Large intestine (tissue), 3 donors: ENCODE measurements around the gene ENOSF1. TPM values are rescaled to one million over a fixed set of nuclear protein-coding genes. Genes with fewer than 3 reads are reported as not detected.

ENCODE experiments used
- DNase-seq, 2 donors: peaks; one replicate each; pipeline versions ENCODE4 v3.0.0 to v3.0.0-alpha.2; 2013
- H3K27ac ChIP-seq: one replicate; pipeline ENCODE4 v1.5.1; 2013; ENCODE audit warnings: low read length
- H3K27me3 ChIP-seq: 2 replicates; pipeline ENCODE4 v1.6.1; 2013; ENCODE audit warnings: low read length; ENCODE audit not compliant: control insufficient read depth, insufficient read depth
- H3K36me3 ChIP-seq: 2 replicates; pipeline ENCODE4 v1.6.1; 2013; ENCODE audit warnings: low read length; ENCODE audit not compliant: control insufficient read depth, insufficient read depth
- H3K4me1 ChIP-seq: one replicate; pipeline ENCODE4 v1.6.1; 2013; ENCODE audit warnings: low read length; ENCODE audit not compliant: control insufficient read depth, insufficient read depth
- H3K4me3 ChIP-seq: one replicate; pipeline ENCODE4 v1.5.1; 2013; ENCODE audit warnings: low read length
- H3K9me3 ChIP-seq: one replicate; pipeline ENCODE4 v1.6.1; 2013; ENCODE audit warnings: mild to moderate bottlenecking, low read depth, low read length, moderate library complexity; ENCODE audit not compliant: control insufficient read depth
- WGBS: methylation state at CpG from one replicate; pipeline ENCODE4 v1.1.5; 2013; ENCODE audit warnings: low lambda C conversion rate; ENCODE audit not compliant: insufficient coverage; 5-methylcytosine and 5-hydroxymethylcytosine counted together
- polyA plus RNA-seq: library from polyadenylated mRNA; unstranded; fragments of 120-200 nt; gene quantifications from one replicate; pipeline ENCODE4 v1.2.1, GENCODE V29; 2013

ENOSF1 gene
- polyA plus RNA-seq, 1 donor: 291 TPM

GRCh38 chr18:710418-711300, 1.8 kb downstream of the ENOSF1 start:
- H3K27me3 ChIP-seq: no peaks in the 10 kb centered on the region
- H3K9me3 ChIP-seq: peaks cover 8% of the 10 kb centered on the region
- H3K4me1 ChIP-seq: peaks cover 18% of the 10 kb centered on the region
- peak overlapping the region; percentile 83 for H3K4me3 ChIP-seq
- peak in 1 of 2 donors; percentile 69 for DNase-seq
- H3K36me3 ChIP-seq: peaks cover 23% of the 10 kb centered on the region
- H3K27ac ChIP-seq: peak overlapping the region; percentile 97
- 44% methylated on average over 1 of the region's 3 CpGs for WGBS

DNA sequence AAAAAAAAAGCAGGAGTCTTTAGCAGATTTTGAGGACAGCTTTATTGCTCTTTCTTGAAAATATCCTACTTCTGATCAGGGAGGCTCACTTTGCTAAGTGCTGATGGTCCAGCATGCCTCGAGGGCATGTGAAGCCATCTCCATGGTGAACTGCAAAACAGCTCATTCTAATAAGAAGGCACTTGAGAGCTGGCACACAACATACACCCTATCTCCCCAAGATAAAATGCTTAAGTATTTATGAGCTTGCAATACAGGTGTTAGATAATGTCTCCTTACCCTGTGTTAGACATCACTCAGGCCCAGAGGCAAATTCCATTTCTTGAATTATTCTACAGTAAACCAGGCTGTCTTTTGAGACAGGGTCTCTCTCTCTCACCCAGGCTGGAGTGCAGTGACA, 2.7 kb downstream of the ENOSF1 start:
- WGBS: no CpG with 5 or more reads among the region's 1 CpG
- Histone ChIP-seq H3K27ac (peak overlapping the region; percentile 97), H3K27me3 (no peaks in the 10 kb centered on the region), H3K9me3 (peaks cover 8% of the 10 kb centered on the region), H3K4me3 (no peak overlapping the region), H3K4me1 (peaks cover 18% of the 10 kb centered on the region), H3K36me3 (peaks cover 29% of the 10 kb centered on the region)
- peak; percentile 72 to 79 for DNase-seq

GRCh38 chr18:708096-708495, 4.3 kb downstream of the ENOSF1 start:
- Histone ChIP-seq H3K36me3 (peaks cover 32% of the 10 kb centered on the region), H3K9me3 (peaks cover 5% of the 10 kb centered on the region), H3K4me3 (no peak overlapping the region), H3K27ac (no peak overlapping the region), H3K4me1 (peaks cover 29% of the 10 kb centered on the region), H3K27me3 (no peaks in the 10 kb centered on the region)
- 100% methylated on average over 2 of the region's 10 CpGs for WGBS
- DNase-seq: no peak

DNA sequence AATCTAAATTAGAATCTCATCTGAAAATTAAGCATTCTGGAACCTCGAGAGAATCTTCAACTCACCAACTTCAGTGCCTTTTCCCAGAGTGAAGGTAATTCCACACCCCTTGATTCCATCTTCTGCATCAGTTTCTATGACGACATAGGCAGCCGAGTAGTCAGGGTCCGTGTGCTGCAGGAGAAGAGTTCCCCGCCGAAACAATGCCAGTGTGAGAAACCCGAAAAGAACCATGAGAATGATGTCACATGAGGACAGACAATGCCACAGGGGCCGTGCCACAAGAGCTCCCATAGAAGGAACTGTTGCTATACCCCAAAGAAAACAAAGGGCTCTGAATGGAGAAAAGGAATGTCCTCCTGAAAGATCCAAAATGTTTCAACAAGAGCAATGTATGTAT, 6.0 kb downstream of the ENOSF1 start:
- no peaks in the 10 kb centered on the region for H3K27me3 ChIP-seq
- peaks cover 40% of the 10 kb centered on the region for H3K4me1 ChIP-seq
- no peak overlapping the region for H3K4me3 ChIP-seq
- peaks cover 32% of the 10 kb centered on the region for H3K36me3 ChIP-seq
- WGBS: no CpG with 5 or more reads among the region's 8 CpGs
- H3K27ac ChIP-seq: peak overlapping the region; percentile 13
- peaks cover 2% of the 10 kb centered on the region for H3K9me3 ChIP-seq
- no peak for DNase-seq

GRCh38 chr18:703213-703967, 9.0 kb downstream of the ENOSF1 start:
- WGBS: no CpG with 5 or more reads among the region's 8 CpGs
- Histone ChIP-seq H3K27me3 (no peaks in the 10 kb centered on the region), H3K4me1 (peaks cover 40% of the 10 kb centered on the region), H3K36me3 (peaks cover 33% of the 10 kb centered on the region), H3K27ac (peak overlapping the region; percentile 94), H3K9me3 (no peaks in the 10 kb centered on the region), H3K4me3 (no peak overlapping the region)
- peak; percentile 87 to 94 for DNase-seq

DNA sequence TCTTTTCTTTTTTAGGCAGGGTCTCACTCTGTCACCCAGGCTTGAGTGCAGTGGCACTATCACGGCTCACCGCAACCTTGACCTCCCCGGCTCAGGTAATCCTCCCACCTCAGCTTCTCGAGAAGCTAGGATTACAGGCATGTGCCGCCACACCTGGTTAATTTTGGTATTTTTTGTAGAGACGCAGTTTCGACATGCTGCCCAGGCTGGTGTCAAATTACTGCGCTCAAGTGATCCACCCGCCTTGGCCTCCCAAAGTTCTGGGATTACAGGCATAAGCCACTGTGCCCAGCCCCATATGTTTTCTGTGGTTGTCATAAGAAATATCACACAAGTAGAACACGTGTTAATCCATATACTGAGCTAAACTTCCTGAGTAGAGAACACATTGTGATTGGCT, 14.6 kb downstream of the ENOSF1 start:
- H3K9me3 ChIP-seq: no peaks in the 10 kb centered on the region
- H3K27ac ChIP-seq: no peak overlapping the region
- peaks cover 40% of the 10 kb centered on the region for H3K36me3 ChIP-seq
- H3K27me3 ChIP-seq: no peaks in the 10 kb centered on the region
- H3K4me3 ChIP-seq: no peak overlapping the region
- peaks cover 19% of the 10 kb centered on the region for H3K4me1 ChIP-seq
- no peak for DNase-seq
- WGBS: no CpG with 5 or more reads among the region's 10 CpGs

DNA sequence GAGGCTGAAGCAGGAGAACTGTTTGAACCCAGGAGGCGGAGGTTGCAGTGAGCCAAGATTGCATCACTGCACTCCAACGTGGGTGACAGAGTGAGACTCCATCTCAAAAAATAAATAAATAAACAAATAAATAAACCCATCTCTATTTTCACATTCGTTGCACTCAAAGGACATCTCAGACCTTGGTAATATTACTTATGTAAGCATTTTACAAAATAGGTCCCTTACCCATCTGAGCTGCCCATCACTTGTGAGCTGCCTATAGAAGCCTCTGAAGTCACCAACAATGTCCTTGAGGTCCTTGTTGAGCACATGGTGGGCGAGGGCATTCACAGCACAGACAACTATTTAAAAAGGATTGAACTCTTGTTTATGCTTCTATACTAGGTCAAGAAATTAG, 15.4 kb downstream of the ENOSF1 start:
- peaks cover 13% of the 10 kb centered on the region for H3K4me1 ChIP-seq
- H3K4me3 ChIP-seq: no peak overlapping the region
- H3K27ac ChIP-seq: no peak overlapping the region
- no peaks in the 10 kb centered on the region for H3K9me3 ChIP-seq
- no peaks in the 10 kb centered on the region for H3K27me3 ChIP-seq
- no peak for DNase-seq
- WGBS: no CpG with 5 or more reads among the region's 4 CpGs
- peaks cover 48% of the 10 kb centered on the region for H3K36me3 ChIP-seq

GRCh38 chr18:693466-694187, 18.8 kb downstream of the ENOSF1 start:
- no peak for DNase-seq

DNA sequence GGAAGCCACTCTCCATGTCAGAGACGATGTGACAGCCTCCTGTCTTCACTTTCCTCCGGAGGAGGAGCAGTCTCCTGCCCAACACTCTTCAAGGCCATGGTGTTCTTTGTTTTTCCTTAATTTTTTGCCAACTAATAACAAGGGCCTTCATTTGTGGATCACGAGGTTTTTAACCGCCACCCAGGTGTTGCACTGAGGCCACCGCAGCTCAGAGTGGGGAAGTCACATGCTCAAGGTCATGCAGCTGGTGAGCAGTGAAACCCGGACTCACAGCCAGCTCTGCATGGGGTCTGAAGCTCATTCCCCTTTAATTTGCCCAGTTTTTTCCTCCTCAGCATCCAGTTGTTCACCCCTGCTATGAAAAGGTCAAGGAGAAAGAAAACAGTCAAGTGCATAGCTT, 19.6 kb downstream of the ENOSF1 start:
- DNase-seq: no peak
- peaks cover 73% of the 10 kb centered on the region for H3K36me3 ChIP-seq
- H3K27ac ChIP-seq: peak overlapping the region; percentile 47
- H3K4me3 ChIP-seq: no peak overlapping the region
- H3K27me3 ChIP-seq: no peaks in the 10 kb centered on the region
- no CpG with 5 or more reads among the region's 6 CpGs for WGBS
- peaks cover 6% of the 10 kb centered on the region for H3K4me1 ChIP-seq
- no peaks in the 10 kb centered on the region for H3K9me3 ChIP-seq

More at GRCh38 chr18:693466-694187, 18.8 kb downstream of the ENOSF1 start:
- Histone ChIP-seq H3K27me3 (no peaks in the 10 kb centered on the region), H3K9me3 (no peaks in the 10 kb centered on the region), H3K4me1 (peaks cover 3% of the 10 kb centered on the region), H3K36me3 (peaks cover 70% of the 10 kb centered on the region), H3K4me3 (no peak overlapping the region), H3K27ac (peak overlapping the region; percentile 47)
- WGBS: 100% methylated on average over 1 of the region's 8 CpGs

DNA sequence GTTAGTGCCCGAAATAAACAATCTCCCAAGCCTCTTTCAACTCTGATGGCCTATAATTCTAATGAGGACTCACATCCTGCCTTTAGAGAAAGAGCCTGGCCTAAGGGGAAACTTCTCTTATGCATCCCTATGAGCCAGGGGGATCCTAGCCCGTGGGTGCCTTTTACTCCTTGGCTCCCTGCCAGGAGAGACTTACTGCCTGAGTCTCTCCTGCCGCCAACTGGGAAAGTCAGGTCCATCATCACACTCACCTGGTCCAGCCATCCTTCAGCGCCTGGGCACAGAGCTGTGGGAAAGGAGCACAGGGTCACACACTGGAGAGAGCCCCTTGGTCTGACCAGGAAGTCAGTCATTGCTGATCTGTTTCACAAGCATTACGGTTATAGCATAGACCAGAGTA, 24.1 kb downstream of the ENOSF1 start:
- H3K4me3 ChIP-seq: no peak overlapping the region
- H3K27me3 ChIP-seq: no peaks in the 10 kb centered on the region
- WGBS: no CpG with 5 or more reads among the region's 5 CpGs
- peaks cover 44% of the 10 kb centered on the region for H3K4me1 ChIP-seq
- peak overlapping the region; percentile 91 for H3K27ac ChIP-seq
- peak in 1 of 2 donors; percentile 61 for DNase-seq
- H3K36me3 ChIP-seq: peaks cover 79% of the 10 kb centered on the region
- no peaks in the 10 kb centered on the region for H3K9me3 ChIP-seq
